Measurements from ENCODE around the gene PPP1R7. TPM values are rescaled to one million over a fixed set of nuclear protein-coding genes. Genes with fewer than 3 reads are reported as not detected.

The PPP1R7 gene
- total and polyA plus RNA-seq, 9 of the 15 experiments (the other 6 are each of a cell fraction or from before 2014, with no cell fraction given): 37.5 to 75.0 (median 50.5) TPM

- TF ChIP-seq, protein P1, sequence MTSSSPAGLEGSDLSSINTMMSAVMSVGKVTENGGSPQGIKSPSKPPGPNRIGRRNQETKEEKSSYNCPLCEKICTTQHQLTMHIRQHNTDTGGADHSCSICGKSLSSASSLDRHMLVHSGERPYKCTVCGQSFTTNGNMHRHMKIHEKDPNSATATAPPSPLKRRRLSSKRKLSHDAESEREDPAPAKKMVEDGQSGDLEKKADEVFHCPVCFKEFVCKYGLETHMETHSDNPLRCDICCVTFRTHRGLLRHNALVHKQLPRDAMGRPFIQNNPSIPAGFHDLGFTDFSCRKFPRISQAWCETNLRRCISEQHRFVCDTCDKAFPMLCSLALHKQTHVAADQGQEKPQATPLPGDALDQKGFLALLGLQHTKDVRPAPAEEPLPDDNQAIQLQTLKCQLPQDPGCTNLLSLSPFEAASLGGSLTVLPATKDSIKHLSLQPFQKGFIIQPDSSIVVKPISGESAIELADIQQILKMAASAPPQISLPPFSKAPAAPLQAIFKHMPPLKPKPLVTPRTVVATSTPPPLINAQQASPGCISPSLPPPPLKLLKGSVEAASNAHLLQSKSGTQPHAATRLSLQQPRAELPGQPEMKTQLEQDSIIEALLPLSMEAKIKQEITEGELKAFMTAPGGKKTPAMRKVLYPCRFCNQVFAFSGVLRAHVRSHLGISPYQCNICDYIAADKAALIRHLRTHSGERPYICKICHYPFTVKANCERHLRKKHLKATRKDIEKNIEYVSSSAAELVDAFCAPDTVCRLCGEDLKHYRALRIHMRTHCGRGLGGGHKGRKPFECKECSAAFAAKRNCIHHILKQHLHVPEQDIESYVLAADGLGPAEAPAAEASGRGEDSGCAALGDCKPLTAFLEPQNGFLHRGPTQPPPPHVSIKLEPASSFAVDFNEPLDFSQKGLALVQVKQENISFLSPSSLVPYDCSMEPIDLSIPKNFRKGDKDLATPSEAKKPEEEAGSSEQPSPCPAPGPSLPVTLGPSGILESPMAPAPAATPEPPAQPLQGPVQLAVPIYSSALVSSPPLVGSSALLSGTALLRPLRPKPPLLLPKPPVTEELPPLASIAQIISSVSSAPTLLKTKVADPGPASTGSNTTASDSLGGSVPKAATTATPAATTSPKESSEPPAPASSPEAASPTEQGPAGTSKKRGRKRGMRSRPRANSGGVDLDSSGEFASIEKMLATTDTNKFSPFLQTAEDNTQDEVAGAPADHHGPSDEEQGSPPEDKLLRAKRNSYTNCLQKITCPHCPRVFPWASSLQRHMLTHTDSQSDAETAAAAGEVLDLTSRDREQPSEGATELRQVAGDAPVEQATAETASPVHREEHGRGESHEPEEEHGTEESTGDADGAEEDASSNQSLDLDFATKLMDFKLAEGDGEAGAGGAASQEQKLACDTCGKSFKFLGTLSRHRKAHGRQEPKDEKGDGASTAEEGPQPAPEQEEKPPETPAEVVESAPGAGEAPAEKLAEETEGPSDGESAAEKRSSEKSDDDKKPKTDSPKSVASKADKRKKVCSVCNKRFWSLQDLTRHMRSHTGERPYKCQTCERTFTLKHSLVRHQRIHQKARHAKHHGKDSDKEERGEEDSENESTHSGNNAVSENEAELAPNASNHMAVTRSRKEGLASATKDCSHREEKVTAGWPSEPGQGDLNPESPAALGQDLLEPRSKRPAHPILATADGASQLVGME (CRISPR knock-in tag; IDR thresholded peaks at IDR 0.05): no peak
- TF ChIP-seq LCOR (CRISPR knock-in tag; IDR thresholded peaks at IDR 0.05) (no peak), NFE2 (IDR thresholded peaks at IDR 0.05; ENCODE audit: low read depth) (no peak), NR2C1 (IDR thresholded peaks at IDR 0.05) (no peak), NR2C1 (tag; IDR thresholded peaks at IDR 0.05) (no peak)
Measured at GRCh38 chr2:241118737-241119505, 31.3 kb upstream of the PPP1R7 start (continued).

Data from K562 (cell line).